ES-I3 (cell line): ENCODE measurements around the gene MKLN1.

ENCODE experiments used
- H3K36me3 ChIP-seq: 2 replicates; pipeline ENCODE4 v1.6.1; 2013; ENCODE audit warnings: mild to moderate bottlenecking, low read length, control low read depth, moderate library complexity; ENCODE audit not compliant: insufficient read depth
- H3K4me1 ChIP-seq: 2 replicates; pipeline ENCODE4 v1.6.1; 2013; ENCODE audit warnings: mild to moderate bottlenecking, control low read depth, low read length; ENCODE audit not compliant: insufficient read depth
- H3K9ac ChIP-seq: 2 replicates; pipeline ENCODE4 v1.6.1; 2013; ENCODE audit warnings: low read depth, mild to moderate bottlenecking, low read length, moderate library complexity
- H3K9me3 ChIP-seq: 2 replicates; pipeline ENCODE4 v1.6.1; 2013; ENCODE audit warnings: mild to moderate bottlenecking, low read length, moderate library complexity; ENCODE audit not compliant: control insufficient read depth, insufficient read depth

The MKLN1 gene

DNA sequence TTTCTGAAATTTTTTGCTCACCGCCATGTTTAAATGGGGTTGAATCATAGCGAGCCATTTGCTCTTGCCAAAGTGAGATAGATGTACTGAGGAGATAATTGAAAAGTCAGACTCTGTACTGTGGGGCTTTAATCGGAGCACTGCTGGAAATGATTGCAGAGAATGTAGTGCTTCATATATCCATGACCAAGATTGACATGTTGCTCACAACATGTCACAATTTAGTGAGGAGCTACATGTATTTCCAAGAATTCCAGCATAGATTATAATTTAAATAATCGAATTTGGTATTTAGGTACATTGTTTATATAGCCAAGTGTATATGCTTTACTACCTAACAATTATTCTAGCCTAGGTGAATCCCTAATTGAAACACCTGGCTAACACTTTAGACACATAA is 162.2 kb downstream of the MKLN1 start:
- Histone ChIP-seq H3K9me3 (no peaks in the 10 kb centered on the region), H3K4me1 (no peaks in the 10 kb centered on the region), H3K36me3 (no peaks in the 10 kb centered on the region), H3K9ac (no peak overlapping the region)

DNA sequence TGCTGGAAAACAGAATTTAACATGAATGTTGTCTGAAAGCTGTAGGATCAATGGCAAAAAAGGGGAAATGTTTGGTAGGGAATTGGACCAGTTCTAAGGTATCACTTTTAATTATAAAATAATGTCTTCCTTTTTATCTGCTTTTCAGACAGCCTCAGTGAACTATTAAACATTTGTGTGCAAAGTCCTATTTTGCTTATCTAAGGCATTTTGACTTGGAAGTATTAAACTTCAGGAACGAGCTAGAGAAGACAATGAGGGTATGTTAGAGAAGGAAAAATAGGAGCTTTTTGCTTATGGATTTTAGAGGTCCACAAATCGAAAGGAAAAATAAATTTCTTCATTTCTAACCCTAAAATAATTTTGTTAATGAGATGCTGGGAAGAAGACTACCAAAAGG is 165.4 kb downstream of the MKLN1 start:
- Histone ChIP-seq H3K9ac (no peak overlapping the region), H3K36me3 (0 out of 2 replicates have a peak, but pooled peaks cover 2% of the 10 kb centered on the region), H3K4me1 (no peaks in the 10 kb centered on the region), H3K9me3 (no peaks in the 10 kb centered on the region)

GRCh38 chr7:131493581-131493980 is 165.9 kb downstream of the MKLN1 start:
- H3K4me1 ChIP-seq: no peaks in the 10 kb centered on the region

GRCh38 chr7:131494182-131494581 is 166.5 kb downstream of the MKLN1 start:
- Histone ChIP-seq H3K4me1 (no peaks in the 10 kb centered on the region), H3K9ac (no peak overlapping the region), H3K9me3 (no peaks in the 10 kb centered on the region), H3K36me3 (0 out of 2 replicates have a peak, but pooled peaks cover 4% of the 10 kb centered on the region)

More at GRCh38 chr7:131493581-131493980, 165.9 kb downstream of the MKLN1 start:
- 0 out of 2 replicates have a peak, but pooled peaks cover 4% of the 10 kb centered on the region for H3K36me3 ChIP-seq
- no peaks in the 10 kb centered on the region for H3K9me3 ChIP-seq
- no peak overlapping the region for H3K9ac ChIP-seq

- peaks cover 14% of the 10 kb centered on the region for H3K36me3 ChIP-seq
- no peaks in the 10 kb centered on the region for H3K9me3 ChIP-seq
- H3K4me1 ChIP-seq: no peaks in the 10 kb centered on the region
- H3K9ac ChIP-seq: no peak overlapping the region
These were observed 168.2 kb downstream of the MKLN1 start for GRCh38 chr7:131495669-131496498.

- Histone ChIP-seq H3K4me1 (no peaks in the 10 kb centered on the region), H3K36me3 (peaks cover 28% of the 10 kb centered on the region), H3K9ac (no peak overlapping the region), H3K9me3 (no peaks in the 10 kb centered on the region)
These were observed 169.8 kb downstream of the MKLN1 start for GRCh38 chr7:131497454-131497853.

GRCh38 chr7:131498237-131498885 is 170.7 kb downstream of the MKLN1 start:
- Histone ChIP-seq H3K9me3 (no peaks in the 10 kb centered on the region), H3K4me1 (no peaks in the 10 kb centered on the region), H3K9ac (no peak overlapping the region), H3K36me3 (peaks cover 35% of the 10 kb centered on the region)

- no peaks in the 10 kb centered on the region for H3K4me1 ChIP-seq
- H3K9ac ChIP-seq: no peak overlapping the region
- H3K36me3 ChIP-seq: peaks cover 50% of the 10 kb centered on the region
- no peaks in the 10 kb centered on the region for H3K9me3 ChIP-seq
These were observed 172.1 kb downstream of the MKLN1 start for GRCh38 chr7:131499801-131500200.

GRCh38 chr7:131500357-131500756 is 172.7 kb downstream of the MKLN1 start:
- Histone ChIP-seq H3K36me3 (peaks cover 55% of the 10 kb centered on the region), H3K9me3 (no peaks in the 10 kb centered on the region), H3K9ac (no peak overlapping the region), H3K4me1 (no peaks in the 10 kb centered on the region)

GRCh38 chr7:131501422-131501821 is 173.7 kb downstream of the MKLN1 start:
- no peaks in the 10 kb centered on the region for H3K9me3 ChIP-seq
- no peak overlapping the region for H3K9ac ChIP-seq
- peaks cover 65% of the 10 kb centered on the region for H3K36me3 ChIP-seq
- H3K4me1 ChIP-seq: no peaks in the 10 kb centered on the region

DNA sequence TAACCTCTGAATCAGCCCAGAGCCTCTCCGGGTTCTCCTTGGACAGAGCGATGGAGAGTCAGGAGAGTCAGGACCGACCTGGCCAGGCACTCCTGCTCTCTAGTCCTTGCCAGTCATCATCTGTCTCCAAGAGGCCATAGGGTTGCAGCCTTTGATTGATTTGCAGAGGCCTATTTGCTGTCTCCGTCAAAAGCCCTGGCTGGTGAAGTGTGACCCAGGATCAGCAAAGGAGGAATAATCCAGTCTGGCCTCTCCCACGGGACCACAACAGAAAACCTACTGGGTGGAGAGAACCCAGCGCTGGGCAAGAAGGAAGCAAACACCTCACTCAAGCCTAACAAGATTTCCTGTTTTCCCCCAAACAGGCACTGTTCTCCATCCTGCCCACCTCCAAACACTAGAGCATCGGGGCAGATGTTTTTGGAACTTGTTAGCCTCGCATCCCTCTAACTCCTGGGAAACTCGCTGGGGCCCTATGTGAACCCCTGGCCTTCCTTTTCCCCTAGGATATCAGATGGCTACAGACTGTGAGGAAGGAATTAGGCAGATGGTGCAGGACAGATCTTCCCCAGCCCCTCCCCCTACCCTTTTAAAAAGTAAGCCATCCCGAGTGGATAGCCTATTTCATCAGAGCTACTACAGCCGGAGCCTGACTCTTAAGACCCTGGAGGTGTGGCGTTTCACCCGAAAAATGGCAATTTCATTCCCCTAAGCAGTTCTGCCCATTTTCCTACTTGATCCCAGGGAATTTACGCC is 174.4 kb downstream of the MKLN1 start:
- peaks cover 72% of the 10 kb centered on the region for H3K36me3 ChIP-seq
- H3K9me3 ChIP-seq: no peaks in the 10 kb centered on the region
- H3K4me1 ChIP-seq: no peaks in the 10 kb centered on the region
- no peak overlapping the region for H3K9ac ChIP-seq

DNA sequence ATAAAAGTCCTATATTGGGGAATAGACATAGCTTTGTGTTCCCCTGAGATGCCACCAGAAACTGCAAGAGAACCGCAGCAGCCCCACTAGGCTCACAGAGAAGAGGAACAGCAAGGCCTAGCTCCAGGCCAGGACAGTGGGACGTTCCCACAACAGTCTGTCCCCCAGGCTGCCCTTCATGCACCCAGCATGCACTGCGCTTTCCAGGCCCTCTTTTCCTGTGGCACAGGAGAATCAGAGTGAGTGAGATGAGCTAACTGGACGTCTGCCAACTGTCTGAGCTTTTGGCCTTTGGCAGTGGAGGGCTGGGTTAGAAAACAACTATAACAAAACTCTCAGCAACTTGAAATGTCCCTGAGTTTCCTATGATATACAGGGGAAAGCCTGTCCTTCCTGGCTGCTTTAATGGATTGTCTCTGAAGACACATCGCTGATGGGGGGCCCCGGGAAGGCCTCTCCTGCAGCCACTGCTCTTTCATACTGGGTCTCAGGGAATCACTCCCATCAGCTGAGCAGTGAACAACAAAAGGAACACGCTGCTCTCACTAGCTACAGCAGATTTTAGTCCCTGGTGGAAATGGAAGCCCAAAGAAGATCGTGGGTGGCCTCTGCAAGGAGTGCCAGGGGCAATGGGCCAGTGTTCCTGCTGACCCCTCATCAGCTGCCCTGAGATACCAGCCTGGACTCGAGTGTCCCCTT is 175.3 kb downstream of the MKLN1 start:
- Histone ChIP-seq H3K9ac (no peak overlapping the region), H3K36me3 (peaks cover 79% of the 10 kb centered on the region), H3K4me1 (no peaks in the 10 kb centered on the region), H3K9me3 (no peaks in the 10 kb centered on the region)

GRCh38 chr7:131503639-131504038 is 176.0 kb downstream of the MKLN1 start:
- no peaks in the 10 kb centered on the region for H3K4me1 ChIP-seq
- H3K36me3 ChIP-seq: peaks cover 82% of the 10 kb centered on the region
- H3K9ac ChIP-seq: no peak overlapping the region
- no peaks in the 10 kb centered on the region for H3K9me3 ChIP-seq
